ENCODE measurements around the gene C8G. TPM values are rescaled to one million over a fixed set of nuclear protein-coding genes. Genes with fewer than 3 reads are reported as not detected.

The C8G gene
- polyA plus RNA-seq, 1 donor from 2014 or later: not detected

- Histone ChIP-seq H3K27ac (ENCODE audit: low read length) (no peak overlapping the region), H2AFZ (ENCODE audit: low read depth, low read length) (no peak overlapping the region)
Measured at GRCh38 chr9:136944212-136944518, 878 bp upstream of the C8G start.

More at GRCh38 chr9:136944212-136944518, 878 bp upstream of the C8G start:
- H3K9me2 ChIP-seq (ENCODE audit: insufficient read depth, low read length): no peaks in the 10 kb centered on the region
- no peak overlapping the region for H3K4me2 ChIP-seq (ENCODE audit: low read length)
- H3K27me3 ChIP-seq (ENCODE audit: insufficient read depth, low read depth, low read length): no peaks in the 10 kb centered on the region
- TF ChIP-seq POLR2AphosphoS5 (IDR thresholded peaks at IDR 0.05) (no peak), CTCF (IDR thresholded peaks at IDR 0.05; ENCODE audit: poor library complexity, severe bottlenecking) (no peak), REST (IDR thresholded peaks at IDR 0.05; ENCODE audit: borderline replicate concordance) (no peak), RAD21 (conservative IDR thresholded peaks at IDR 0.05) (no peak), SMC3 (conservative IDR thresholded peaks at IDR 0.05; ENCODE audit: poor library complexity) (no peak), EZH2 (IDR thresholded peaks at IDR 0.05; ENCODE audit: borderline replicate concordance, insufficient read depth, low read length, poor library complexity, severe bottlenecking) (no peak), MXI1 (conservative IDR thresholded peaks at IDR 0.05; ENCODE audit: poor library complexity, severe bottlenecking) (no peak), EP300 (conservative IDR thresholded peaks at IDR 0.05; ENCODE audit: poor library complexity, severe bottlenecking) (no peak), TAF1 (IDR thresholded peaks at IDR 0.05; ENCODE audit: low read depth) (no peak)
- peak overlapping the region; percentile 97 for H3K4me3 ChIP-seq (ENCODE audit: low read length)
- H3K36me3 ChIP-seq (ENCODE audit: insufficient read depth, low read length): peaks cover 6% of the 10 kb centered on the region
- H3K9ac ChIP-seq (ENCODE audit: low read length): peak overlapping the region; percentile 74
- no peaks in the 10 kb centered on the region for H4K20me1 ChIP-seq (ENCODE audit: insufficient read depth)
- no peaks in the 10 kb centered on the region for H3F3A ChIP-seq (ENCODE audit: insufficient read depth, low read length, poor library complexity, severe bottlenecking)
- H3K79me2 ChIP-seq (replicated peaks; ENCODE audit: insufficient read depth, low read length): peaks cover 8% of the 10 kb centered on the region
- H3K9me3 ChIP-seq (ENCODE audit: low read length): no peaks in the 10 kb centered on the region
